GM19043 (cell line): Measurements from ENCODE around the gene IGSF22.
"Not testable (repeated sequence)": the region's sequence is repeated elsewhere in the genome, so short reads cannot be mapped to it uniquely, and the experiment has no call there.

Source experiments
- ATAC-seq: cut with Tn5 transposase; IDR thresholded peaks from one replicate; pipeline ENCODE4 v1.9.1; 2021; ENCODE audit warnings: low read depth; ENCODE audit not compliant: unreplicated experiment

Gene IGSF22

DNA sequence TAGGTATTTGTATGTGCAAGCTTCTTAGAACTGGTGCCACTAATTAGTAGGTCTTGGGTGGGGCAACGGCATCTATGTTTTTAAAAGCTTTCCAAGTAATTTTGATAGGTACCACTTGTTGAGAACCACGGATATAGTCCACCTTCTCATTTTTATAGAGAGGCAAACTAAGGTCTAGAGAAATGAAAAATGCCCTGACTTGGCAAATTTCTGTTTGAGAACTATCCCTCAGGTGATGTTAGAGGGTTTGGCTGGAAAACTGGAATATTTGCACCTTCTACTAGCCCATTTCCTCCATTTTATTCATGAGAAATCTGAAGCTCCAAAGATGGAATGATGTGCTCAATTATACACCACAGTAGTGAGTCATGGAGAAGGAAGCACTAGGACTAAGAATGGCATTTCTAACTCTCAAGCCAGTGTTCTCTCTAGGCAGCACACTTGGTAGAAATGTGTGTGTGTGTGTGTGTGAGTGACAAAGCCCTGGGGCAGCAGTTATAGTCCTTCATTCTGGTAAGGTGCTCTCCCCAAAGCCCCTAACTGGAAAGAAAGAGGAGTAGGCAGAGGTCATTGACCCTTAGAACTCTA lies 29.3 kb downstream of the IGSF22 start:
- no peak for ATAC-seq

DNA sequence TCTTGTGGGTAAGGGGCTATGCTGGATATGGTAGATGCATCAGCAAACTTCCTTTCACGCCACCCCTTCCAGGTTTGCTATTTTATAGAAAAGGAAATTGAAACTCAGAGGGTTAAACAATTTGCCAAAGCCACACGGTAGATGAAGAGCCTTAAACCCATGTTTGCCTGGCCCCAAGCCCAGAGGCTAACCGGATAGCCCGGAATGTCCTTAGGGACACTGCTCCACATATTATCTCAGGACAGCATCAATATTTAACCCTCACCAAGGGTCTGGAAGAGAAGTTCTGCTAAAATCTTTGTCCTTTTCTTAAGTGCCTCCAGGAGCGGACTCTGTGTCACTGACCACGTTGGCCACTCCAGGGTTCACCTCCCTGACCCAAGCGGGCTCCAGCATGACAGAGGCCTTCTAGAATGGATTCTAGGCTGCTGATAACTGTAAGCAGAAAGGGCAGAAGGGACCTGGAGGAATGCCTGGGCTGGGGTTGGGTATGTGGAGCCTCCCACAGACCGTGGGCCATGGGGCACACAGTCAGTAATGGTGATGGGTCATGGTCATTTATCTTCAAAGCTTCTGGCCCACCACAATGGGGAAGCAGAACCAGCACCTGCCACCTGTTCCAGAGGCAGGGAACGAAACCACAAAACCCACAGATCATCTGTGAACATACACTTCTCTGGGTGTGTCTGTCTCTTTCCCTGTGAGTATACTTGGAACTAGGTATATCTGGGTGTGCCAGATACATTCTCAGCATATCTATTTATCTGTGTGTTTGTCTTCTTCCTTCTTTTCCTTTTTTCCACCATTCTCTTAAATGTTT lies 32.8 kb downstream of the IGSF22 start:
- ATAC-seq: no peak

DNA sequence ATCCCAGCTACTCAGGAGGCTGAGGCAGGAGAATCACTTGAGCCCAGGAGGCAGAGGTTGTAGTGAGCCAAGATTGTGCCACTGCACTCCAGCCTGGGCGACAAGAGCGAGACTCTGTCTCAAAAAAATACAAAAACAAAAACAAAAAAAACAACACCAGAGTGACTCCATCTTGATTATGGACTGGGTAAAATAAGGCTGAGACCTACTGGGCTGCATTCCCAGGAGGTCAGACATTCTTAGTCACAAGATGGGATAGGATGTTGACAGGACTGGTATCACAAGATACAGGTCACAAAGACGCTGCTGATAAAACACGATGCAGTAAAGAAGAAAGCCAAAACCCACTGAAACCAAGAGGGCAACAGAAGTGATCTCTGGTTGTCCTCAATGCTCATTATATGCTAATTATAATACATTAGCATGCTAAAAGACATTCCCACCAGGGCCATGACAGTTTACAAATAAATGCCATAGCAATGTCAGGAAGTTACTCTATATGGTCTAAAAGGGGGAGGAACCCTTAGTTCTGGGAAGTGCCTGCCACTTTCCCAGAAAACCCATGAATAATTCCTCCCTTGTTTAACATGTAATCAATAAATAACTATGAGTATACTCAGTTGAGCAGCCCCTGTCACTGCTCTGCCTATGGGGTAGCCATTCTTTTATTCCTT lies 34.4 kb downstream of the IGSF22 start:
- not testable (repeated sequence) for ATAC-seq

DNA sequence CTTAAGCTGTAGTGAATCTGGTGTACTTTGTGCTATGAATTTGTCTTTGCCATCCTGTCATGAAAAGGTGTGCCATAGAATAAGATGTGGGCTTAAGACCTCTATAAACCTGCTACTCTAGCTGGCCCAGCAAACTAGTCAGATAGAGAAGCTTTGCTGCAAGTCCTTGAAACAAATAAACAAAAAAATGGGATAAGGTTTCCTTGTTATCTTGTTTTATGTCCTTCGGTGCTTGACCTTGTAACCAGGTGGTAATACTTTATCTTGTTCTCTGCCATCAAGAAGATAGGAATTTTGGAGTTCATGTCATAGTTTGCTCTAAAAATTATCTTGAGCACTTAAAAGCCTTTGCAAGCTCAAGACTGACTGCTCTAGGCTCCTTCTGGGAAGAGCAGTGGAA lies 41.7 kb downstream of the IGSF22 start:
- no peak for ATAC-seq

DNA sequence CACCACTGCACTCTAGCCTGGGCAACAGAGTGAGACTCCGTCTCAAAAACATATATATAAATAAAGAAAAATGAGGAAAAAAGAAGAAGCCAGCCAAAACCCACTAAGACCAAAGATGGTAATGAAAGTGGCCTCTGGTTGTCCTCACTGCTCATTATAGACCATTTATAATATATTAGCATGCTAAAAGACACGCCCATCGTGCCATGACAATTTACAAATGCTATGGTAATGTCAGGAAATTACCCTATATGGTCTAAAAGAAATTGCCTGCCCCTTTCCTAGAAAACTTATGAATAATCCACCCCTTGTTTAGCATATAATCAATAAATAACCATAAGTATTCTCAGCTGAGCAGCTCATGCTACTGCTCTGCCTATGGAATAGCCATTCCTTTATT lies 43.5 kb downstream of the IGSF22 start:
- ATAC-seq: no peak

DNA sequence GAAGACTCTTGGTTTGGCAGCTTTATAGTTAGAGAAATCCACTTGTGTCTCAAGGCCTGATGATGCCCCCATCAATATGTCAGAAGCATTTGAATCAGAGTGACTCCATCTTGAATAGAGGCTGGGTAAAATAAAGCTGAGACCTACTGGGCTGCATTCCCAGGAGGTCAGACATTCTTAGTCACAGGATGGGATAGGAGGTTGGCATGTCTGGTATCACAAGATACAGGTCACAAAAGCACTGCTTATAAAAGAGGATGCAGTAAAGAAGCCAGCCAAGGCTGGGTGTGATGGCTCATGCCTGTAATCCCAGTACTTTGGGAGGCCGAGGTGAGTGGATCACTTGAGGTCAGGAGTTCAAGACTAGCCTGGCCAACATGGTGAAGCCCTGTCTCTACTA lies 44.0 kb downstream of the IGSF22 start:
- not testable (repeated sequence) for ATAC-seq

DNA sequence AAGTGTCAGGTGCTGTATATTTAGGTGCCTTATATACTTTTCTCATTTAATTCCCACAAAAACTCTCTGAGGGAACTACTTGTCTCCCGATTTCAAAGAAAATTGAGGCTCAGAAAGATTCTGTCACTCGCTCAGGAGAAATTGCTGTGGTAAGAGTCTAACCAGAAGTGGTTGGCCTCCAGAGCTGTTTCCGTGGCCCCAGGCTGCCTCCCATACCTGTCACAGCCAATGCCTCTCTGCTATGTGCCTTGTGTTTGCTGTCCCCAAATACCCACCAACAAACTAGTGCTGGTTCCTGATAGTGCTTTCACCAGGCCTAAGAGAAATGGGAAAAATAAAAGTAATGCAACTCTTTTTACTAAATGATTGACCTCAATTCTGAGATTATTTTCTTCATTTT lies 48.4 kb downstream of the IGSF22 start:
- no peak for ATAC-seq

DNA sequence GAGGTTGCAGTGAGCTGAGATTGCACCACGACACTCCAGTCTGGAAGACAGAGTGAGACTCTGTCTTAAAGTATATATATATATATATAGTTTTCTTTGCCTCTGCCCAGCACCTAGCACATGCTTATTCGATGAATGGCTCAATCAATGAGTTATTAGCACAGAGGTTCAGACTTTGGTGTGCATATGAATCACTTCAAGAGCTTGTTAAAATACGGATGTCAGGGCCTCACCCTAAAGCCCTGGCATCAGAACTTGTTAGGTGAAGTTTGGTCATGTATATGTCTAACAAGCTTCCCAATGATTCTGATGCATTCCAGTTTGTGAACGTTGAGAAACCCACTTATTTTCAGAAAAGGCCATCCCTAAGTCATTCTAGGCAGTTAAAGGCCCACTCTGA lies 49.2 kb downstream of the IGSF22 start:
- no peak for ATAC-seq

DNA sequence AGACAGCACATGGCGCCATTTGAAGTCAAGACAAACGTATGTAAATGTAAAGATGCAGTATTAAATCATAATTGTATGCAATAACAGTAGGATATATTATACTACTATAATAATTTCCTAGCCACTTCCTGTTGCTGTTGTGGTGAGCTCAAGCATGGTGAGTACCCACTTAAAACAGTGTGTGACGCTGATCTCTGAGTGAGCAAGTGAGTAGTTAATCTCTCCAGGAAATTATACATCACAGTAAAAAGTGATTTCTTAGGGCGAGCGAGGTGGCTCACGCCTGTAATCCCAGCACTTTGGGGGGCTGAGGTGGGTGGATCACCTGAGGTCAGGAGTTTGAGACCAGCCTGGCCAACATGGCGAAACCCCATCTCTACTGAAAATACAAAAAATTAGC lies 53.8 kb downstream of the IGSF22 start:
- not testable (repeated sequence) for ATAC-seq

DNA sequence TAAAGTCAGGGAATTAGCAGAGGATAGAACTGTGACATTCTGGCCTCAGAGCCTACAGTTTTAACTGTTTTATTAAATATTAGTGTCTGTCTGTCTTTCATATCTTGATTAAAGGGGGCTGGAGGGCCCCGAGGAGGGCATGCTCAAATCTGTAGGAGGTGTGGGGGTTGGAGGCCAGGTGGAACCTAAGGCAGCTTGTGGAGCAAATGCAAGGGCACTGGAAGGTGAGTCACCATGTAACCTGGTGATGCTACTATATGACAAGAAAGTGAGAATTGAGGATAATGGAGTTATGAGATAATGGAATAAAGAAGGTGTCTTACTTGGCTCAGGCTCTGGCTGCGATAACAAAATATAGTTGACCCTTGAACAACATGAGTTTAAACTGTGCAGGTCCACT lies 54.7 kb downstream of the IGSF22 start:
- ATAC-seq: no peak

DNA sequence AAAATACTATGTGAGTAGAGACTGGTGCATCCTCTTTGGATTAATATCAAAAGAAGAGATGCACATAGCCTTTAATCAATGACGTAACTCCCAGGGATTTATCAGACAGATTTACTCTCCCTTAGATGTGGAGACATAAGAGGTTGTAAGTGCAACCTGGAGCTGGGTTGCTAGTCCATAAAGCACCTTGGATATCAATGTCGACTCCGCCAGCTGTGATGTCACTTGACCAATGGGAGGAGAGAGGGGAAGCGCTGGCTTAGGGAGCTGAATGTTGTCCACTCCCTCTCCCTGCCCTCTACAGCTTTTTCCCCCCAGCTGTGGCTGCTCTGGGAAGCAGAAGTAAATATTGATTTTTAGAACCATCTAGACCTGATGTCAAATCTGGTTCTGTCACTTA lies 56.3 kb downstream of the IGSF22 start:
- ATAC-seq: no peak

DNA sequence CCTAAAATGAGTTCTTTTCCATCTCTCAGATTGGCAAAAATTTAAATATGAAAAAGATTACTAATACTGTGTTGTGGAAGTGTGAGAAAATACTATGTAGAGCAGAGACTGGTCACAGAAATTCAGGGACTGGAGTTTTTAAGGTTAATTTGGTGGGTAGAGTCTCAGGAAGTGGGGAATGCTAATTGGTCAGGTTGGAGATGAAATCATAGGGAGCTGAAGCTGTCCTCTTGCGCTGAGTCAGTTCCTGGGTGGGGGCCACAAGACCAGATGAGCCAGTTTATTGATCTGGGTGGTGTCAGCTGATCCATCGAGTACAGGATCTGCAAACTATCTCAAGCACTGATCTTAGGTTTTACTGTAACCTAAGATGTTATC lies 56.8 kb downstream of the IGSF22 start:
- ATAC-seq: no peak

DNA sequence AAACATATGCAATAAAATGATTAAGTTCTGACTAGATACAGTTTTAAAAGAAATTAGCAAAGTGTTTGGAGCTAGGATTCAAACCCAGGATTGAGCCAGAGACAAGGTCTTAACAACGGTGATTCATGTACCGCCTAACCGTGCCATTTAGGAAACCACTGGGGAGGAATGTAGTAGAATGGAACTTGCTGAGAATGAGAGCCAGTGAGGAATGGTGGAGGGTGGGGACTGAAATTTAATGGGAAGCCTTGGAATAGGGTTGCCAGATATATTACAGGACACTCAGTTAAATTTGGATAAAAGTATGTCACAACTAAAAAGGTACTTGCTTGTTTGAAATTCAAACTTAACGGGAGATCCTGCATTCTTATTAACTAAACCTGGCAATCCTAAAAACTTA lies 57.9 kb downstream of the IGSF22 start:
- no peak for ATAC-seq

DNA sequence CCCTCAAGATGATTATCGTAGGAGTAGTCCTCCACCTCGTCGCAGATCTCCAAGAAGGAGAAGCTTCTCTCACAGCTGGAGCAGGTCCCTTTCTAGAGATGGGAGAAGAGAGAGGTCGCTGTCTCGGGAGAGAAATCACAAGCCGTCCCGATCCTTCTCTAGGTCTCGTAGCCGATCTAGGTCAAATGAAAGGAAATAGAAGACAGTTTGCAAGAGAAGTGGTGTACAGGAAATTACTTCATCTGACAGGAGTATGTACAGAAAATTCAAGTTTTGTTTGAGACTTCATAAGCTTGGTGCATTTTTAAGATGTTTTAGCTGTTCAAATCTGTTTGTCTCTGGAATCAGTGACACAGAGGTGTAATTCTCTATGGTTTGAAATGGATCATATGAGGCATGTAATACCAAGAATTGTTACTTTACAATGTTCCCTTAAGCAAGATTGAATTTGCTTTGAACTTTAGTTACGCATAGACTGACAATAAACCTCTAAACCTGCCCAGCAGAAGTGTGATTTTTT lies 60.6 kb downstream of the IGSF22 start:
- ATAC-seq: not testable (repeated sequence)

DNA sequence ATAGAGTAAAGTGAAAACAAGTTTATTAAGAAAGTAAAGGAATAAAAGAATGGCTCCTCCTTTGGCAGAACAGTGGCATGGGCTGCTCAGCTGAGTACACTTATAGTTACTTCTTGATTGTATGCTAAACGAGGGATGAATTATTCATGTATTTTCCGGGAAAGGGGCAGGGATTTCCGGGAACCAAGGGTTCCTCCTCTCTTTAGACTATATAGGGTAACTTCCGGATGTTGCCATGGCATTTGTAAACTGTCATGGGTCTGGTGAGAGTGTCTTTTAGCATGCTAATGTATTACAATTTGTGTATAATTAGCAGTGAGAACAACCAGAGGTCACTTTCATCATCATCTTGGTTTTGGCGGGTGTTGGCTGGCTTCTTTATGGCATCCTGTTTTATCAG lies 68.3 kb downstream of the IGSF22 start:
- ATAC-seq: no peak
